Loucy (cell line): ENCODE measurements around the gene GPR35.

ENCODE experiments used
- H2AFZ ChIP-seq: fragments of 200-600 bp; sonication (generic); 2 replicates; pipeline ENCODE4 v1.6.0; 2016; ENCODE audit warnings: antibody characterized with exemption, mild to moderate bottlenecking, low read length, moderate library complexity
- H3F3A ChIP-seq: fragments of 200-600 bp; 2 replicates; pipeline ENCODE4 v1.6.0; 2016; ENCODE audit warnings: antibody characterized with exemption, low read depth, mild to moderate bottlenecking
- H3K27me3 ChIP-seq: fragments of 200-600 bp; sonication (generic); 2 replicates; pipeline ENCODE4 v1.6.1; 2014; ENCODE audit warnings: low read length, mild to moderate bottlenecking; ENCODE audit not compliant: insufficient read depth, poor library complexity, severe bottlenecking
- H3K36me3 ChIP-seq: fragments of 200-600 bp; sonication (generic); 2 replicates; pipeline ENCODE4 v1.6.1; 2016; ENCODE audit warnings: low read length; ENCODE audit not compliant: insufficient read depth
- H3K4me1 ChIP-seq: fragments of 200-600 bp; sonication (generic); 2 replicates; pipeline ENCODE4 v1.5.1; 2014; ENCODE audit warnings: low read length, mild to moderate bottlenecking; ENCODE audit not compliant: insufficient read depth, poor library complexity, severe bottlenecking
- H3K4me2 ChIP-seq: fragments of 200-600 bp; sonication (generic); 2 replicates; pipeline ENCODE4 v1.6.0; 2014; ENCODE audit warnings: antibody characterized with exemption, low read length, low read depth, mild to moderate bottlenecking; ENCODE audit not compliant: poor library complexity, severe bottlenecking
- H3K4me3 ChIP-seq: fragments of 200-600 bp; sonication (generic); 2 replicates; pipeline ENCODE4 v1.5.1; 2014; ENCODE audit warnings: low read length, mild to moderate bottlenecking, mixed read lengths; ENCODE audit not compliant: poor library complexity, severe bottlenecking
- H3K79me2 ChIP-seq: fragments of 200-600 bp; sonication (generic); 2 replicates; pipeline ENCODE4 v1.6.1; 2014; ENCODE audit warnings: low read length; ENCODE audit not compliant: insufficient read depth
- H3K9ac ChIP-seq: fragments of 200-600 bp; sonication (generic); 2 replicates; pipeline ENCODE4 v1.6.0; 2014; ENCODE audit warnings: mild to moderate bottlenecking, low read depth, low read length, moderate library complexity; ENCODE audit not compliant: poor library complexity, severe bottlenecking
- H3K9me2 ChIP-seq: fragments of 200-600 bp; sonication (generic); replicated peaks from 2 replicates; pipeline ENCODE4 v1.6.1; 2016; ENCODE audit warnings: low read depth, low read length, mixed read lengths
- H3K9me3 ChIP-seq: fragments of 200-600 bp; sonication (generic); 2 replicates; pipeline ENCODE4 v1.6.1; 2014; ENCODE audit warnings: mild to moderate bottlenecking, antibody characterized with exemption, low read length, low read depth; ENCODE audit not compliant: insufficient read depth
- H4K20me1 ChIP-seq: fragments of 200-600 bp; sonication (generic); 2 replicates; pipeline ENCODE4 v1.6.0; 2014; ENCODE audit warnings: antibody characterized with exemption, low read length, mild to moderate bottlenecking; ENCODE audit not compliant: insufficient read depth, poor library complexity, severe bottlenecking
- EZH2phosphoT487 ChIP-seq: fragments of 200-600 bp; IDR thresholded peaks from 2 replicates; pipeline ENCODE4 v1.6.1; 2018; ENCODE audit warnings: antibody characterized with exemption, mild to moderate bottlenecking, moderate library complexity, borderline replicate concordance
- TF ChIP-seq, protein P1 (sequence below): fragments of 200-600 bp; sonication (generic); conservative IDR thresholded peaks from 2 replicates; pipeline ENCODE4 v1.5.1; 2014; ENCODE audit warnings: mild to moderate bottlenecking, antibody characterized with exemption, low read length

GPR35 gene

DNA sequence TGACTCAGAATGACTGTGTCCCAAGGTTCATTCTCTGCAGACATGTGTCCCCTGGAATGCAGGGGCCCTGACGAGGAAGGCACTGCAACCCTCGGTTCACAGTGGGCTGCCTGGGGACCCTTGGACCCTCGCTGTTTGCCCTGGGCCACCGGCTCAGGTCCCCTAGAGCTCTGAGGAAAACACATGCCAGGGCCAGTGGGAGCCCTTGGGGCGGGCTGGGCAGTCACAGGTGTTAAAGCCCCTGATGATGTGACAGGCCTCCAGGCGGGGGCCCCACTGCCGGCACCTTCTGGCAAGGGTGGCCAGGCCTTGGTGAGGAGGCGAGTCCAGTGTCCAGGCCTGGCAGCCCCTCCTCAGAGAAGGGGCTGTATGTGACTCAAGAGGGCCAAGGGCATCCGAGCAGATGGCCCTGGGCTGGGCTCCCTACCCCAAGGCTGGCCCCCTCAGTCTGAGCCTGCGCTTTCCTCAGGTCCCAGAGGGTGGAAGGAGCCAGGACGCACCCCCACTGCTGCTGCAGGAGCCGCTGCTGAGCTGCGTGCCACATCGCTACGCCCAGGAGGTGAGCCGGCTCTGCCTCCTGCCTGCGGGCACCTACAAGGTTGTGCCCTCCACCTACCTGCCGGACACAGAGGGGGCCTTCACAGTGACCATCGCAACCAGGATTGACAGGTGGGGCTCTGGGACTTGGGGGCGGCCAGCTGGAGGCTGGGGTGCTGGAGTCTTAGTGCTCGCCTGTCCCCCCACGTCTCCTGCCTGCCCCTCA lies 27.7 kb upstream of the GPR35 start:
- Histone ChIP-seq H3K79me2 (0 out of 2 replicates have a peak, but pooled peaks cover under 1% of the 10 kb centered on the region), H2AFZ (no peak overlapping the region), H3K4me1 (no peaks in the 10 kb centered on the region), H3K9me3 (no peaks in the 10 kb centered on the region), H3K4me3 (no peak overlapping the region), H3K9me2 (no peaks in the 10 kb centered on the region), H3K9ac (no peak overlapping the region), H3K36me3 (peaks cover 11% of the 10 kb centered on the region; the same call in 1 of the 2 replicates), H3K4me2 (no peak overlapping the region), H3K27me3 (no peaks in the 10 kb centered on the region), H4K20me1 (peaks cover 9% of the 10 kb centered on the region), H3F3A (no peaks in the 10 kb centered on the region)
- no peak for TF ChIP-seq EZH2phosphoT487
- TF ChIP-seq, protein P1, sequence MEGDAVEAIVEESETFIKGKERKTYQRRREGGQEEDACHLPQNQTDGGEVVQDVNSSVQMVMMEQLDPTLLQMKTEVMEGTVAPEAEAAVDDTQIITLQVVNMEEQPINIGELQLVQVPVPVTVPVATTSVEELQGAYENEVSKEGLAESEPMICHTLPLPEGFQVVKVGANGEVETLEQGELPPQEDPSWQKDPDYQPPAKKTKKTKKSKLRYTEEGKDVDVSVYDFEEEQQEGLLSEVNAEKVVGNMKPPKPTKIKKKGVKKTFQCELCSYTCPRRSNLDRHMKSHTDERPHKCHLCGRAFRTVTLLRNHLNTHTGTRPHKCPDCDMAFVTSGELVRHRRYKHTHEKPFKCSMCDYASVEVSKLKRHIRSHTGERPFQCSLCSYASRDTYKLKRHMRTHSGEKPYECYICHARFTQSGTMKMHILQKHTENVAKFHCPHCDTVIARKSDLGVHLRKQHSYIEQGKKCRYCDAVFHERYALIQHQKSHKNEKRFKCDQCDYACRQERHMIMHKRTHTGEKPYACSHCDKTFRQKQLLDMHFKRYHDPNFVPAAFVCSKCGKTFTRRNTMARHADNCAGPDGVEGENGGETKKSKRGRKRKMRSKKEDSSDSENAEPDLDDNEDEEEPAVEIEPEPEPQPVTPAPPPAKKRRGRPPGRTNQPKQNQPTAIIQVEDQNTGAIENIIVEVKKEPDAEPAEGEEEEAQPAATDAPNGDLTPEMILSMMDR = no peak

DNA sequence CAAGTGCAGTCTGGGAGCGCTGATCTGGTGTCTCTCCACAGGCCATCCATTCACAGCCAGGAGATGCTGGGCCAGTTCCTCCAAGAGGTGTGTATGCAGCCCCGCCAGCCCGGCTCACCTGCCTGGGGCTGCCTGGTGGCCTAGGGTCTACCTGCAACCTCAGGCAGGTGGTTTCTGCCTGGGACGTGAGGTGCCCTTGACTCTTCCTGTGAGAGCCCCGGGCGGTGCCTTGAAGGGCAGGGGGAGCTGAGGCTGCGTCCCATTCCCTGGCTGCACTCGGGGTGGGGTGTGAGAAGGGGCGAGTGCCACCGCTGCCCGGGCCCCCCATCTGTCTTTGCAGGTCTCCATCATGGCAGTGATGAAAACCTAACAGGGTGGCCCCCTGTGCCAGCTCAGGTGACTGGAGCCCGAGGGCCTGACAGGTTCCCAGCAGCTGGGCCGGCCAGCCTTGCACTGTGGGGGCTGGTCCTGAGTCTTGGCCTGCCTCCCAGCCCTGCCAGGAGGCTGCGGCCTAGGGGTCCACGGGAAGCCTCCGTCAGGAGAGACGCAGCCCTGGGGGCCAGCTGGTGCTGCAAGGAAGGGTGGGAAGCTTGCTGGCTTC lies 26.9 kb upstream of the GPR35 start:
- H3K4me1 ChIP-seq = no peaks in the 10 kb centered on the region
- H3K9ac ChIP-seq = no peak overlapping the region
- no peaks in the 10 kb centered on the region for H3K27me3 ChIP-seq
- no peak overlapping the region for H2AFZ ChIP-seq
- no peaks in the 10 kb centered on the region for H3K9me3 ChIP-seq
- peaks cover 11% of the 10 kb centered on the region; the same call in 1 of the 2 replicates for H3K36me3 ChIP-seq
- H3K4me2 ChIP-seq = no peak overlapping the region
- peaks cover 5% of the 10 kb centered on the region for H4K20me1 ChIP-seq
- no peak overlapping the region for H3K4me3 ChIP-seq
- H3K79me2 ChIP-seq = no peaks in the 10 kb centered on the region
- no peaks in the 10 kb centered on the region for H3F3A ChIP-seq
- no peaks in the 10 kb centered on the region for H3K9me2 ChIP-seq
- TF ChIP-seq, protein P1 = no peak
- TF ChIP-seq EZH2phosphoT487 = no peak

DNA sequence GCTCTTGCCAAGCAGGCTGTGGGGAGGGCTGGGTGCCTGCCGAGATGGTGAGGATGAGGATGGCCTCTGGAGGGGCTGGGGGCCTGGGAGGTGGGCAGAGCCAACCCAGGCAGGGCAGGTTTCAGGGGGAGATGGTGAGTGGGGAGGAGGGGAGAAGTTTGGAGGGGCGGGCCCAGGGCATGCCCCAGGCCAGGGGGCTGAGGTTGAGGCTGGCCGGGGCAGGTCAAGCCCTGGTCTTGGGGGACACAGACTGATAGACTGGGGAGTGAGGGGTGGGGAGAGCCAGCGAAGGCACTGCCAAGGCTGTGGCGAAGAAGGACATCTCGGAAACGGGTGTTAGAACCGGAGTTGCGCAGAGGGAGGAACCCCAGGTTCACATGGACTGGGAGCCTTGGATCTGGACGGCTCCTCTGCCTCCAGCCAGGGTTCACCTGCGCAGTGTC lies 26.1 kb upstream of the GPR35 start:
- Histone ChIP-seq H3K36me3 (peaks cover 11% of the 10 kb centered on the region; the same call in 1 of the 2 replicates), H2AFZ (no peak overlapping the region), H3K9ac (no peak overlapping the region), H3K9me3 (no peaks in the 10 kb centered on the region), H3K79me2 (no peaks in the 10 kb centered on the region), H4K20me1 (peaks cover 5% of the 10 kb centered on the region), H3K4me1 (no peaks in the 10 kb centered on the region), H3K9me2 (no peaks in the 10 kb centered on the region), H3K4me3 (no peak overlapping the region), H3K27me3 (no peaks in the 10 kb centered on the region), H3K4me2 (no peak overlapping the region), H3F3A (no peaks in the 10 kb centered on the region)
- TF ChIP-seq, protein P1 = no peak
- no peak for TF ChIP-seq EZH2phosphoT487
